Measurements from ENCODE around the gene CNKSR2.

The CNKSR2 gene

GRCh38 chrX:21606002-21606401, 231.8 kb downstream of the CNKSR2 start:
- DNase-seq (ENCODE audit: low read depth in 2 of 2), result no peak

GRCh38 chrX:21610168-21610567, 235.9 kb downstream of the CNKSR2 start:
- no peak for DNase-seq (ENCODE audit: low read depth in 2 of 2)

- DNase-seq (ENCODE audit: low read depth in 2 of 2), result no peak
Observed at GRCh38 chrX:21612154-21612553, 237.9 kb downstream of the CNKSR2 start.

DNA sequence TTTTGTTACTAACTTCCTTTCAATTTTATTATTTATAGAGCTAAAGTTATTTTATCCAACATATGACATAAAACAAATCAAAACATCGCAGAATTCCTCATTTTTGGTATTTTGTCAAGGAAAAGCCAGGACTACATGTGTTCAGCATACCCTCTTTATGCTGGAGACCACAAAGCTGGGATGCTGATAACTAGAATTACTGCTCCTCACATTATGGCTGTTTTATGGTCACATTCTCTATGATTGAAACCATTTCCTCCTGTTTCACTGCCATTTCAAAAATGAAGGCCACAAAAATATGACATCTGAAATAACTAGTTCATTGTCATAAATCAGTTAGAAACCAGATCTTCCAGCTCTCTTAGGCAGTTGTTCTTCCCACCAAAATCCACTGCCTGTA, 242.2 kb downstream of the CNKSR2 start:
- no peak for DNase-seq (ENCODE audit: low read depth in 2 of 2)

GRCh38 chrX:21620234-21620633, 246.0 kb downstream of the CNKSR2 start:
- no peak for DNase-seq (ENCODE audit: low read depth in 2 of 2)

GRCh38 chrX:21623778-21624501, 249.7 kb downstream of the CNKSR2 start:
- DNase-seq (ENCODE audit: low read depth in 2 of 2), result no peak

DNA sequence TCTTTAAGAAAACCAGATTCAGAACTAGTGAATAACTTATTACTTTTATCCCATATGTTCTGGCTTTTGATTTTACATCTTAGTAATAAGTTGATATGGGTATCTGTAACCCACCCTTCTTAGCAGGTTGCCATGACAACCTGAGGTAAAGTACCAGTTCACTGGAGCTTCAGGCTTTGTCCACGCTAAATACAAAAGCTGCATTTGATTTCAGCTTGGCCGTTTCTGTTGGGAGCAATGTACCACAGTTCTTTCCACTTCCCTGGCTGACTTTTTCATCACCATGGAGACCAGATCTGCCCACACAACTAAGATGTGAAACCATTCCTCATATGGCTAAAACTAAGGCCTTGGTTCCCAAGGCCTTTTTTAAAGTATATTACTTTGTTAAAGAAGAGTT, 257.8 kb downstream of the CNKSR2 start:
- DNase-seq (ENCODE audit: low read depth in 2 of 2), result no peak

- no peak for DNase-seq (ENCODE audit: low read depth in 2 of 2)
Observed at GRCh38 chrX:21638311-21638710, 264.1 kb downstream of the CNKSR2 start.

DNA sequence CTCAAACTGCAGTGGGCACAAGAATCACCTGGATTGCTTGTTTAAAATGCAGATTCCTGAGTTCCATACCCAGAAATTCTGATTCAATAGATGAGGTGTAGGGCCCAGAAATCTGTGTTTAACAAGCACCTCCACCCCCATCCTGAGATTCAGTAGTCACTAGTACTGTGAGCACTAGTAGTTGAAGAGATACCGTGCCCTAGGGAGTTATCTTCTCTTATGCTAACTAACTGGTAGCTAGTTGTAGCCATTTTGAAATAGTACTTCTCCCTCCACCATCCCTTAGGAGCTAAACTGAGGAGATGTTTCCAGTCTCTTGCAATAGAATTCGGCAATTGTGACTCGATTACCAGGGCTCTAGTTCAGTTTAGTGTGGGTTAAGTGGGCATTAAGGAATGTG, 265.6 kb downstream of the CNKSR2 start:
- no peak for DNase-seq (ENCODE audit: low read depth in 2 of 2)

DNA sequence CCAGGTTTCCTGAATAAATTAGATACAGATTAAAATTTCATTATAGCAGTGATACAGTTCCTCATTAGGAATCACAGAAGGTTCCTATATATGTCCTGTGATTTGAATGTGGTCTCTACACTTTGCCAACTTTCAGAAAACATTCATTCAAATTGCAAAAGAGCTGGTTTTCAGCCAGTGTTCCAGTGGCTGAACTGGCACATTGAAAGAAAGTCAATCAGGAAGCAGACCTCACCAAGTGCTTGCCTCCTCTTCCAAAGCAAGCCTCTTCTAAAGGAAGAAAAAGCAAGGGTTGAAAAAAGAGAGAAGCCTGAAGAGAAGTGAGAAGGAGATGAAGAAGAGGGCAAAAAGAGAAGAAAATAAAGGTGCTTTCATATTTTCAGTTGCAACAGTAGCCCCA, 271.2 kb downstream of the CNKSR2 start:
- no peak for DNase-seq (ENCODE audit: low read depth in 2 of 2)

DNA sequence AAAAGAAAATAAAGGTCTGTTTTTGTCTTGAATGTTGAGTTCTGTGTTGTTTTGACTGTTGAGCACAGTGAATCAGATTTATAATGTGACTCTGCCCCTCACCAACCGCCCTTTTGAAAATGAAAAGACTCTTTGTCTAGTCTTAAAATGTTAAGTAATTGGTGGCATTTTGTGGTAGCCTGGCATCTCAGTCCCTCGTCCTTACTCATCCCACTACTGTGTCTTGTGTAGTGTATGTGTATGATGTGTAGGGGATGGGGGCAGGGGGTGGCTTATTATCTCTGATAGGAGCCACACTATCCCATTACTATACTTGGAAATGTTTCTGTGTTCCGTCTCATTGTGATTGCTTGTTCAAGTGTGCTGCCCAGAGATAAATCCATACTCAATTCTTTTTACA, 271.7 kb downstream of the CNKSR2 start:
- no peak for DNase-seq (ENCODE audit: low read depth in 2 of 2)

- no peak for DNase-seq (ENCODE audit: low read depth in 2 of 2)
Observed at GRCh38 chrX:21655901-21656586, 281.8 kb downstream of the CNKSR2 start.

DNA sequence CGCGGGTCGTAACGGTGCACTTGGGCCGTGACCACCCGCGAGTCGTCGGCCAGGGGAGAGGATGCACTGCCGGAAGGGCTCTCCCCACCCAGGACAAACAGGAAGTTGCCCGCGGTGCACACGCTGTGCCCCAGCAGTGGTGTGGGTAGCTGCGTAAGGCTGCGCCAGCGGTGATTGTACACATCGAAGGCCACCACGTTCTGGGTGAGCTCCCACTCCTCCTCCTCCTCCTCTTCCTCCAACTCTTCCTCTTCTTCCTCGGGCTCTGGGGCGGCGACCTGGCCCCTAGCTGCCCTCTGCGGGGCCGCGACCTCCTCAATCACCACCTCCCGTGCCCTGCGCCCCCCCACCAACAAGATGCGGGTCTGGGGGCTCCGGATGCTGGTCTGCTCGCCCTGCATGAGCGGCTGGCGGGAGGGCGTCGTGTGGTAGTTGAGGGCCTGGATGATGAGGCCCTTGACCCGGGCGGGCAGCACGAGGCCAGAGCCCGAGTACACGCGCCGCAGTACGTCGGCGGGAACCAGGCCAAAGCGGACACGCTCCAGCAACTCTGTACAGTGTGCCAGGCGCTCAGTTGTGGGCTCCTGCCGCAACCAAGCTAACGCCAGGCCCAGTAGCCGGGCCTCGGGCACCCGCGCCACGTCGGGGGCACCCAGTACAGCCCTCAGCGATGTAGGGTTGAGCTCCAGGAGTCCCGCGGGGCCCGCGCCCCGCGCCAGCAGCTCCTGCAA, 282.5 kb downstream of the CNKSR2 start:
- DNase-seq (ENCODE audit: low read depth in 2 of 2), result no peak

- no peak for DNase-seq (ENCODE audit: low read depth in 2 of 2)
Observed at GRCh38 chrX:21657318-21658151, 283.3 kb downstream of the CNKSR2 start.

DNA sequence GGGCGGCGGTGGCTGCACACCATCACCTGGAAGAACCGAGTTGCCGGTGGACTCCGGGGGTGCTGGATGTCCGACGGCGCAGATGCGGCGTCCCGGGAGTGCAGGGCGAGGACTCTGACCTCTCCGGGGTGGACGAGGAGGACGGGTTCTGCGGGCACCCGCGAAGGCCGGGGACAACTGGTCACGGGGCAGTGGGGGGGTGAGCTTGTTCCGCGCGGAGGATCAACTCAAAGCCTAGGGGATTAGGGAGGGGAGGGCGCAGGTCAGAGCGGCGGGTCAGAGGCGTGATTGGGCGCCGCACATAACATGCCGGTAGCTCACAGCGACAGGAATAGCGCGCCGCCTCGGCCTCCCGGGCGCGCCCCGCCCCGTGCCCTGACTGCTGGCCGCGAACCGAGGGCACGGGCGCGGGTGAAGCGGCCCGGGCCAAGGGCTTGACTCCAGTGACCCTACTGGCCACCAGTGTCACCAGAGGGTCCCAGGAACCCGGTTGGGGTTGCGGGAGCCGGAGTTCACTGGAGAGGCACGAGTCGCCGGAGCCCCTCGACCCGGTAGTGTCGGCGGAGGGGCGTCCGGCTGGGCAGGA, 284.0 kb downstream of the CNKSR2 start, which contains the start of gene KLHL34:
TSS of gene KLHL34 (minus strand) at position 179 of the 586 bp plus-strand sequence. CDS start 542 bp downstream, outside the sequence.
- DNase-seq (ENCODE audit: low read depth in 2 of 2), result no peak

DNA sequence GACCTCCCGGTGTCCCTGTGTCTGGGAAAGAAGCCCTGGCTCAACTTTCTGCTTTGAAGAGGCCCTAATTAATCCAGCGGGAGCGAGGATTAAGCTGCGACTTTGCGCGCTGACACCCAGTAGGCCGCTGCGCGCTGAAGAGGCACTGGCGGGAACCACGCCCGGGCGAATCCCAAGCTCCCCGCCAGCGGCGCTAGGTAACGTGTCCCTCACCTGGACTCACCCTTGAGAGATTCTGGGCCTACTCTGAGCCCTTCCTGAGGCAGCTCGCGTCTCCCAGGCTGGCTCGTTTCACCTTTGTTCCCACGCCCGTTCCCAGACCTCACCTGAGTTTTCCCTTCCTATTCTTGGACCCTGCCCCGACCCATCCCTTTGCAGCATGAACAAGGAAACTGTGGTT, 284.5 kb downstream of the CNKSR2 start:
- DNase-seq (ENCODE audit: low read depth in 2 of 2), result no peak

- DNase-seq (ENCODE audit: low read depth in 2 of 2), result no peak
Observed at GRCh38 chrX:21659320-21659719, 285.1 kb downstream of the CNKSR2 start.

DNA sequence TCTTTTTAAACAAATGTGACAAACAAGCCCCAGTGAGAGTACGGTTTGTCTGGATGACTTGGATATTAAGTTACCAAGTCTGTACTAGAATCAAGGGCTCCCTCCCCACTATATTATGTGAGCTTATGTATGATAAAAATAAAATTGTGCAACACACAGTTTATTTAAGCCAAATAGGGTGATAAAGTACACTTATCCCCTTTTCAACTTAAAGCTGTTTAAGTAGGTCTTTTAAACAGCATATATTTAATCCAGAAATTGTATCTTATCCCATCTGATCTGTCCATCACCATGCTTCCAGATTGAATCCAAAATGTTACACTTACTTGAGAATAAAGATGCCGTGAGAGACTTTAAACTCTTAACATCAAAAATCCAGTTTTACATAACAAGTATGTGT, 285.9 kb downstream of the CNKSR2 start:
- DNase-seq (ENCODE audit: low read depth in 2 of 2), result no peak

- DNase-seq (ENCODE audit: low read depth in 2 of 2), result no peak
Observed at GRCh38 chrX:21661316-21661715, 287.1 kb downstream of the CNKSR2 start.

GRCh38 chrX:21662761-21663160, 288.5 kb downstream of the CNKSR2 start:
- no peak for DNase-seq (ENCODE audit: low read depth in 2 of 2)

DNA sequence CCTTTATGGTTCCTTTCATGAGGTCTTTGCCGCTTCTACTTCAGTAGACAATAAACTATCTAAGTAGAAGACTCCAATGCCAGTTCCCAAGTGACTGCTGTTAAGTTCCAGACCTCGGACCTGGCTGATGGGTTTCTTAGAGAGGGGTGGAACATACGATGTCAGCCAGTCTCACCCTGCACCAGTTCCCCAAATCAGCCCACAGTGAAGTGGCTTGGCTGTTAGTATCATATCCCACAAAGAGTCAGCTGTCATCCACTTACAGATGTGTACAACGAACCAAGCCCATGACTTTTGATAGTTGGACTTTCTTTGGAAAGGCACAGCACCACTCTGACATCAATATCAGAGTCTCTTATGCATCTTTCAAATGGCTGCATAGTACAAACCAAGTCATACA, 292.0 kb downstream of the CNKSR2 start:
- DNase-seq (ENCODE audit: low read depth in 2 of 2), result no peak

Measured in activated CD8-positive, alpha-beta memory T cell treated with anti-CD3 and anti-CD28 coated beads for 4 hours (primary cell).